B cell (primary cell): ENCODE results near the gene NANOS3.

Experiments used
- EZH2 ChIP-seq: IDR thresholded peaks from 2 replicates; pipeline ENCODE4 v1.6.1; 2012; ENCODE audit warnings: borderline replicate concordance, low read depth, mild to moderate bottlenecking, moderate library complexity, low read length; ENCODE audit not compliant: insufficient read depth, poor library complexity, severe bottlenecking
- TF ChIP-seq, protein P1 (sequence below): fragments of 200-600 bp; IDR thresholded peaks from one replicate; pipeline ENCODE4 v1.8.0; 2022; ENCODE audit warnings: antibody characterized with exemption, mild to moderate bottlenecking

DNA sequence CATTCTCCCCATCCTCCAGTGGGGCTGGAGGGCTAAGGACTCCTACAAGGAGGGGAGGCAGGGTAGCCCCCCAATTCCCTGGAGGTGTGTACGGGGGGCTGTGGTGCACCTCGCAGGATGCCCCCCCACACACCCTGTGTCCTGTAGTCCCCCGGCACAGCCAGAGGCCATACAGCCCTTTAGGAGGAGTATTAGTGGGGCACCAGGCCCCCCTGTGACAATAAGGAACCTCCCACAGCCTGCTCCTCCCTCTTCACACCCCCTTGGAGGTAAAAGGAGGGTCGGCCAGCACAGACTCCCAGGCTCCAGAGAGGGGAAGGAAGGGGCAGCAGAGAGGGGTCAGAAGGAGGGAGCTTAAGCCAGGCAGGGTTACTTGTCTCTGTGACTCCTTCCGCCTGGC, at the start of gene NANOS3:
- TF ChIP-seq, protein P1, sequence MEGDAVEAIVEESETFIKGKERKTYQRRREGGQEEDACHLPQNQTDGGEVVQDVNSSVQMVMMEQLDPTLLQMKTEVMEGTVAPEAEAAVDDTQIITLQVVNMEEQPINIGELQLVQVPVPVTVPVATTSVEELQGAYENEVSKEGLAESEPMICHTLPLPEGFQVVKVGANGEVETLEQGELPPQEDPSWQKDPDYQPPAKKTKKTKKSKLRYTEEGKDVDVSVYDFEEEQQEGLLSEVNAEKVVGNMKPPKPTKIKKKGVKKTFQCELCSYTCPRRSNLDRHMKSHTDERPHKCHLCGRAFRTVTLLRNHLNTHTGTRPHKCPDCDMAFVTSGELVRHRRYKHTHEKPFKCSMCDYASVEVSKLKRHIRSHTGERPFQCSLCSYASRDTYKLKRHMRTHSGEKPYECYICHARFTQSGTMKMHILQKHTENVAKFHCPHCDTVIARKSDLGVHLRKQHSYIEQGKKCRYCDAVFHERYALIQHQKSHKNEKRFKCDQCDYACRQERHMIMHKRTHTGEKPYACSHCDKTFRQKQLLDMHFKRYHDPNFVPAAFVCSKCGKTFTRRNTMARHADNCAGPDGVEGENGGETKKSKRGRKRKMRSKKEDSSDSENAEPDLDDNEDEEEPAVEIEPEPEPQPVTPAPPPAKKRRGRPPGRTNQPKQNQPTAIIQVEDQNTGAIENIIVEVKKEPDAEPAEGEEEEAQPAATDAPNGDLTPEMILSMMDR = no peak
- no peak for TF ChIP-seq EZH2
